ENCODE measurements around the gene PIGT.

Gene PIGT

GRCh38 chr20:45444050-45444449, 28.1 kb downstream of the PIGT start:
- DNase-seq (ENCODE audit: low spot score) = no peak
- no peak for TF ChIP-seq CTCF (IDR thresholded peaks at IDR 0.05; ENCODE audit: borderline replicate concordance, control extremely low read depth, extremely low read depth, insufficient read depth, missing control alignments)
- in situ Hi-C loops (cut with MboI; ENCODE audit: low sequenced_read_pairs, unreplicated experiment) = loop anchor here (10.0 kb wide), 1 partner anchor 69 kb away; the partner anchor contains the start of gene TP53TG5

- peak; percentile 65 for TF ChIP-seq CTCF (IDR thresholded peaks at IDR 0.05; ENCODE audit: borderline replicate concordance, control extremely low read depth, extremely low read depth, insufficient read depth, missing control alignments)
- in situ Hi-C loops (cut with MboI; ENCODE audit: low sequenced_read_pairs, unreplicated experiment) = loop anchor here (10.0 kb wide), 1 partner anchor 71 kb away; the partner anchor contains the start of gene TP53TG5
- DNase-seq (ENCODE audit: low spot score) = peak; percentile 50
Observed at GRCh38 chr20:45445805-45446562, 30.0 kb downstream of the PIGT start.

DNA sequence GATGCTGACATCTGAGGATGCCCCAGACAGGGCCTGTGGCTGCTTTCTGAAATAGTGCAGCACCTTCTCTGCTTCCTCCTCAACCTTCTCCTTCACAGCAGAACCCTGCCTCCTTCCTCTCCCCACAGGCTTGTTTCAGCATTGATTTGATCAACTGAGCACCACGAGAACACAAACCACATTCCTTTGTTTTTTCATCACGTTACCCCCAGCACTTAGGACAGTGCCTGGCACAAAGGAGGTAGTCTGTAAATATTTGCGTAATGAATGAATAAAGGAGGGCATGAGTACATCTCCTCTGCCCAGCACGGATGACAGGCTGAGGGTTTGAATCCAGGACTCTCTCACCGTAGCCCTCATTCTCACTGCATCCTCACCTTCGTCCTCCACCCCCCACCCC, 32.3 kb downstream of the PIGT start:
- DNase-seq (ENCODE audit: low spot score) = no peak
- no peak for TF ChIP-seq CTCF (IDR thresholded peaks at IDR 0.05; ENCODE audit: borderline replicate concordance, control extremely low read depth, extremely low read depth, insufficient read depth, missing control alignments)
- in situ Hi-C loops (cut with MboI; ENCODE audit: low sequenced_read_pairs, unreplicated experiment) = loop anchor here (10.0 kb wide), 1 partner anchor 73 kb away; the partner anchor contains the start of gene TP53TG5

- in situ Hi-C loops (cut with MboI; ENCODE audit: low sequenced_read_pairs, unreplicated experiment) = loop anchor here (10.0 kb wide), 1 partner anchor 75 kb away; the partner anchor contains the start of gene TP53TG5
- no peak for TF ChIP-seq CTCF (IDR thresholded peaks at IDR 0.05; ENCODE audit: borderline replicate concordance, control extremely low read depth, extremely low read depth, insufficient read depth, missing control alignments)
- no peak for DNase-seq (ENCODE audit: low spot score)
Observed at GRCh38 chr20:45449528-45449927, 33.6 kb downstream of the PIGT start.

DNA sequence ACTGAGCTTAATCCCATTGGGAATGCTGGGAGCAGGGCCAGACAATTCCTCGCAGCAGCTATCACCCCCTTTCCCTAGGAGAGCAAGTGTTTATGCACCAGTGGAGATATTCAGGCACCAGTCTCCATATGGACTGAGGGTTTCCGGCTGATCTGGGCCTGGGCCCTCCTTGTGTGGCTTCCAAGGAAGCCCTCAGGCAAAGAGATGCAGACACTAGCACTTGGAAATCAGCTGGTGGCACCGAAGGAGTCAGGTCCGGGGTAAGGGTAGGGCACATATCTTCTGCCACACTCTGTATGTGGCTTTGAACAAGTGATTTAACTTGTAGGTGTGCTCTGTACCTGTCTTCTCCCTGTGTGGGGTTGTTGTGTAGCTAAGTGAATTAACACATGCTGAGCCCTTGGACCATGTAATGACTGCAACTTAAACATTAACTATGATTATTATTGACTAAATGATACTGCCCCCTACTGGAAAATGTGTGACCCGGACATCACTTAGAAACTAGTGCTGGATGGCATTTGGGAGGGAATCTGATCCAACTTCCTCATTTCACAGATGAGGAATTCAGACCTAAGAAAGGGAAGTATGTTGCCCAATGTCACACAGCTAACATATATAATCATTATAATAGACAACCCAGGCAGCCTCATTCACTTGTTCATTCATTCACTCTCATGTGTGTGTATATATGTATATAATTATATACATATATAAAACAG, 34.3 kb downstream of the PIGT start:
- in situ Hi-C loops (cut with MboI; ENCODE audit: low sequenced_read_pairs, unreplicated experiment) = loop anchor here (25.0 kb wide), 1 partner anchor 312 kb away; no protein-coding TSS in a partner anchor
- peak; percentile 45 for DNase-seq (ENCODE audit: low spot score)
- TF ChIP-seq CTCF (IDR thresholded peaks at IDR 0.05; ENCODE audit: borderline replicate concordance, control extremely low read depth, extremely low read depth, insufficient read depth, missing control alignments) = peak; percentile 43

- no peak for DNase-seq (ENCODE audit: low spot score)
- TF ChIP-seq CTCF (IDR thresholded peaks at IDR 0.05; ENCODE audit: borderline replicate concordance, control extremely low read depth, extremely low read depth, insufficient read depth, missing control alignments) = no peak
- in situ Hi-C loops (cut with MboI; ENCODE audit: low sequenced_read_pairs, unreplicated experiment) = loop anchor here (25.0 kb wide), 1 partner anchor 310 kb away; no protein-coding TSS in a partner anchor
Observed at GRCh38 chr20:45452238-45452637, 36.3 kb downstream of the PIGT start.
